ENCODE data around the gene NCL.
"Not testable (repeated sequence)": the region's sequence is repeated elsewhere in the genome, so short reads cannot be mapped to it uniquely, and the experiment has no call there.

The NCL gene

DNA sequence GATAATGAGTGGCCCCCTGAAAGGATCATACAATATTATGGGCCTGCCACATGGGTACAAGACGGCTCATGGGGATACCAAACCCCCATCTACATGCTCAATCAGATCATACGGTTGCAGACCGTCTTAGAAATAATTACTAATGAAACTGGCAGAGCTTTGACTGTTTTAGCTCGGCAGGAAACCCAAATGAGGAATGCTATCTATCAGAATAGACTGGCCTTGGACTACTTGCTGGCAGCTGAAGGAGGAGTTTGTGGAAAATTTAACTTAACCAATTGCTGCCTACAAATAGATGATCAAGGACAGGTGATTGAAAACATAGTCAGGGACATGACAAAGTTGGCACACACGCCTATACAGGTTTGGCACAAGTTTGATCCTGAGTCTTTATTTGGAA lies 56.6 kb downstream of the NCL start:
- not testable (repeated sequence) for DNase-seq (ENCODE audit: low read depth in 2 of 3, low spot score in 1 of 3)

DNA sequence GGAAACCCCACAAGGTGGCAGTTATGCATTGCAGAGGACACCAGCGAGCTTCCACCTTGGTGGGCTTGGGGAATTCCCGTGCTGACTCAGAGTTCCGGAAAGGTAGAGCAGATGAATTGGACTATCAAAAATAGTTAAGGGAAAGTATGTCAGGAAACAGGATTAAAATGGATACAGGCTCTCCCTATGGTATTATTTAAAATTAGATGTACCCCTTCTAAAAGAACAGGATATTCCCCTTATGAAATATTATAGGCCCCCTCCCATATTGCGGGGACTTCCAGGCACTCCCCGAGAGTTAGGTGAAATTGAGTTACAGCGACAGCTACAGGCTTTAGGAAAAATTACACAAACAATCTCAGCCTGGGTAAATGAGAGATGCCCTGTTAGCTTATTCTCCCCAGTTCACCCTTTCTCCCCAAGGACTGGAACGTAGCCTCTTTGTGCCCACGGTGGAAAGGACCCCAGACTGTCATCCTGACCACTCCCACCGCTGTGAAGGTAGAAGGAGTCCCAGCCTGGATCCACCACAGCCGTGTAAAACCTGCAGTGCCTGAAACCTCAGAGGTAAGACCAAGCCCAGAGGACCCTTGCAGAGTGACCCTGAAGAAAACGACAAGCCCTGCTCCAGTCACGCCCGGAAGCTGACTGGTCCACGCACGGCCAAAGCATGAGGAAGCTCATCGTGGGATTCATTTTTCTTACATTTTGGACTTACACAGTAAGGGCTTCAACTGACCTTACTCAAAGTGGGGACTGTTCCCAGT lies 58.5 kb downstream of the NCL start:
- DNase-seq (ENCODE audit: low read depth in 2 of 3, low spot score in 1 of 3): not testable (repeated sequence)

DNA sequence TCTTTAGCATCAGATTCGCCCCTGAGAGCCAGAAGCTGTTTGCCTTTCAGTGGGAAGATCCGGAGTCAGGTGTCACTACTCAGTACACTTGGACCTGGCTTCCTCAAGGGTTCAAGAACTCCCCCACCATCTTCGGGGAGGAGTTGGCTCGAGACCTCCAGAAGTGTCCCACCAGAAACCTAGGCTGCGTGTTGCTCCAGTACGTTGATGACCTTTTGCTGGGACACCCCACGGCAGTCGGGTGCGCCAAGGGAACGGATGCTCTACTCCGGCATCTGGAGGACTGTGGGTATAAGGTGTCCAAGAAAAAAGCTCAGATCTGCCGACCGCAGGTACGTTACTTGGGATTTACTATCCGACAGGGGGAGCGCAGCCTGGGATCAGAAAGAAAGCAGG lies 60.1 kb downstream of the NCL start:
- DNase-seq (ENCODE audit: low read depth in 2 of 3, low spot score in 1 of 3): not testable (repeated sequence)

Measured in stimulated activated CD4-positive, alpha-beta T cell treated with anti-CD3 and anti-CD28 coated beads, Interleukin-12 subunit alpha, Interleukin-12 subunit beta, amount 100 ng/mL, for 48 hours (primary cell).